ENCODE data around the gene JKAMP.
A peak's percentile ranks its signal among the peaks of the same experiment; 100 is the strongest.
"Not testable (repeated sequence)": the region's sequence is repeated elsewhere in the genome, so short reads cannot be mapped to it uniquely, and the experiment has no call there.

The JKAMP gene

GRCh38 chr14:59483819-59484638 is at the start of gene JKAMP, which contains the start of gene L3HYPDH:
Gene JKAMP (plus strand): TSS chr14:59484517. CDS start chr14:59484590, 73 bp downstream.
Gene L3HYPDH (minus strand): TSS chr14:59484408. CDS start chr14:59484316, 92 bp downstream.
- DNase-seq (ENCODE audit: low read depth in 2 of 2): peak; percentile 97 to 98

GRCh38 chr14:59435101-59435500 is 49.2 kb upstream of the JKAMP start:
- DNase-seq (ENCODE audit: low read depth in 2 of 2): no peak

- no peak for DNase-seq (ENCODE audit: low read depth in 2 of 2)
Measured at GRCh38 chr14:59435987-59436386, 48.3 kb upstream of the JKAMP start.

- no peak for DNase-seq (ENCODE audit: low read depth in 2 of 2)
Measured at GRCh38 chr14:59438195-59438647, 46.1 kb upstream of the JKAMP start.

GRCh38 chr14:59439256-59439965 is 44.9 kb upstream of the JKAMP start:
- no peak for DNase-seq (ENCODE audit: low read depth in 2 of 2)

DNA sequence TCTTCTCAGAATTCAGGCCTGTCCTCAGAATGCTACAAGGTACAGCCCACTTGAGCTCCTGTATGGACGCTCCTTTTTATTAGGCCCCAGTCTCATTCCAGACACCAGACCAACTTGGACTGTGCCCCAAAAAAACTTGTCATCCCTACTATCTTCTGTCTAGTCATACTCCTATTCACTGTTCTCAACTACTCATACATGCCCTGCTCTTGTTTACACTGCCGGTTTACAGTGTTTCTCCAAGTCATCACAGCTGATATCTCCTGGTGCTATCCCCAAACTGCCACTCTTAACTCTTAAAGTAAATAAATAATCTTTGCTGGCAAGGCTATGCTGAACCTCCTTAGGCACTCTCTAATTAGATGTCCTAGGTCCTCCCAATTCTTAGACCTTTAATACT is 35.6 kb upstream of the JKAMP start:
- not testable (repeated sequence) for DNase-seq (ENCODE audit: low read depth in 2 of 2)

- no peak for DNase-seq (ENCODE audit: low read depth in 2 of 2)
Measured at GRCh38 chr14:59450716-59451115, 33.6 kb upstream of the JKAMP start.

- no peak for DNase-seq (ENCODE audit: low read depth in 2 of 2)
Measured at GRCh38 chr14:59451849-59452248, 32.5 kb upstream of the JKAMP start.

GRCh38 chr14:59454139-59454538 is 30.2 kb upstream of the JKAMP start:
- no peak for DNase-seq (ENCODE audit: low read depth in 2 of 2)

GRCh38 chr14:59455411-59455810 is 28.9 kb upstream of the JKAMP start:
- no peak for DNase-seq (ENCODE audit: low read depth in 2 of 2)

DNA sequence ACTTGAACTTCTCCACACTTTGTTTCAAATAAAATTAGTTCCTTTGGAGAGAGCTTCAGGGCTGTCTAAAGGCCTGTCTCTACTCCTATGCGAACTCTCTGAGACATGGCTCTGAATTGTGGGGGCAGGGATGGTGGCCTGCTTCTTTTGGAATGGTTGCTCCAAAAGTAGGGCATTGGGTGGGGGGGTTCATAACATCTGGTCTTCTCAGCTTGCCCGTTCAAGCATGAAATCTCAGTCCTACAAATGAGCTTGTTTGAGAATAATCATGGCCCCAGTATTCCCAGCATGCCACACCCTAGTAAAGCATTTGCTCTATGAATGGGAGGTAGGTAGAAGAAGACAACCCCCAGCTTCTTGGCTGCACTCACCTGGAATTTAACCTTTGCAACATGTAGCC is 25.8 kb upstream of the JKAMP start:
- no peak for DNase-seq (ENCODE audit: low read depth in 2 of 2)

GRCh38 chr14:59460378-59460777 is 23.9 kb upstream of the JKAMP start:
- no peak for DNase-seq (ENCODE audit: low read depth in 2 of 2)

GRCh38 chr14:59461891-59462290 is 22.4 kb upstream of the JKAMP start:
- DNase-seq (ENCODE audit: low read depth in 2 of 2): no peak

DNA sequence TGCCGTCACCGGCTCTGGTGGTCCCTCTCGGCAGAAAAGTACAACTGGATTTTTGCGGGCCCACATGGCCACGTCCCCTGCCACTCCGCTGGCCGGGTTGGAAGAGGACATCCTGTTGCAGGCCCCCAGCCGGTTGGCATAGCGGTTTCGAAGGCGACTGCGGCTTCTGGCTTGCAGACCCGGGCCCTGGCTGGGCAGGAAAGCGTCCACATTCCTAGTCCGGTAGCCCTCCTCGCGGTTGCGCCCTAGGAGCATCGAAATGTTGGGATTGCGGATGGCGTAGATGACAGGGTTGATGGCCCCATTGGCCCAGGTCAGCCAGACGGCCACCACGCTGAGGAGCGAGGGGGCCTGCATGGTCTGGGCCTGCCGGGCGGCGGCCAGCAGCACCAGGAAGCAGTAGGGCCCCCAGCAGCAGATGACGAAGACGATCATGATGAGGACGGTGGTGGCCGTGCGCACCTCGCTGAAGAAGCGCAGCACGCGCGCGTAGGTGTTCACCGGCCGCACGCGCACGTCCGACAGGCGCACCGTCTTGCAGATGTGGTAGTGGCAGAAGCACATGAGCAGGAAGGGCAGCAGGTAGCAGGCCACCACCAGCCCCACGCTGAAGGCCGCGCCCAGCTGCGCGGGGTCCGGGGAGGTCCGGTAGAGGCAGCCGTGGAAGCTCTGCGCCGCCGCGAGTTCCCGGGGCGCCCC is 20.4 kb upstream of the JKAMP start:
- peak; percentile 24 to 28 for DNase-seq (ENCODE audit: low read depth in 2 of 2)

GRCh38 chr14:59464486-59465315 is 19.6 kb upstream of the JKAMP start:
- DNase-seq (ENCODE audit: low read depth in 2 of 2): peak; percentile 23 to 27

DNA sequence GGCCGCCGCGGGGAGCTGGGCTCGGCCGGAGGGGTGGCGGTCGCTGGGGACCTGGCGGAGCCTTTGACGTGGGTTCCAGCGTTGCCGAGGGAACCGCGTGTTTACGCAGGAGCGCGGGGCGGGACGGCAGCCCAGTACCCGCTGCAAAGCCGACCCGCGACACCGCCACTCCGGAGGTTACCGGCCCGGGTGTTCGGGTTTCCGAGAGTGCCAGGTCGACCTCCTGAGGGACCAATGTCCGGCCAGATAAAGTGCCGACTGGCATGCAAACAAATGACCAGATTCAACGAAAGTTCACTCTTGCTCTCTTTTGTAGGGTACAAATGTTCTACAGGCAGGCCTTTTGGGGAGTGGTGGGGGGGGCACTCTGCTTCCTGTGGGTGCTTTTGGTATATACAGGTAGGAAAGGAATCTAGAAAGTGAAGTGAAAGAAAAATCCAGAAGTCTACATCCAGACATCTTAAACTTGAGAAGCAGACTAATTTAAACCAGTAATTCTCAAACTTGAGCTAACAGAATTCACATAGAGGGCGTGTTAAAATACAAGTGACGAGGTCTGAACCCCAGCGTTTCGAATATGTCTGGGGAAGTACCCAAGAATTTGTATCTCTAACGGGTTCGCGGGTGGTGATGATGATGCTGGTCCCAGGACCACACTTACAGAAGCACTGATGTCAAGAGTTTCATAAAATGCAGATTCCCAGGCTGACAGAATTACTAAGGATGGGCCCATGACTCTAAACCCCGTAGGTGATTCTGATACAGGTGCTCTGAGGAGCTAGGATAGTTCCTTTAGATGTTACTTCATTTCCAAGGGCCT is 18.8 kb upstream of the JKAMP start, which contains the start of gene GPR135:
Gene GPR135 (minus strand): TSS at position 65 of the 820 bp plus-strand sequence. CDS start 154 bp downstream, outside the sequence.
- DNase-seq (ENCODE audit: low read depth in 2 of 2): peak; percentile 13 to 17

DNA sequence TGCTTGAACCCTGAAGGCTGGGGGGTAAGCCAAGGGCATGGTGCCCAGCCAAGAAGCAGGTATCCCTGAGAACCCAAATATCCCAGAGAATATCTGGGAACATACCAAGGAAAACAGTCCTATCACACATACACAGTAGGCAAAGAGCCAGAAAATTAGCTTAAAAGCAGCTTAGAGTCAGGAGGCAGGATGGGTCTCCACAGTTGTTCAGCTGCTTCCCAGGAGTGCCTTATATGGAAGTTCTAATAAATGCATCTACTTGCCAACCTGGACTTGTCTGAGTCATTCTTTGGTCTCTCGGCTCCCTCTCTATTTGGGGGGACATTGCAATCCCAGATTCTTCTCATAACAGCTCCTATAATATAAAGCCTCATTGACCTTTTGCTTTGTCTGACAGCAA is 10.1 kb upstream of the JKAMP start:
- no peak for DNase-seq (ENCODE audit: low read depth in 2 of 2)

GRCh38 chr14:59475709-59476108 is 8.6 kb upstream of the JKAMP start:
- no peak for DNase-seq (ENCODE audit: low read depth in 2 of 2)

DNA sequence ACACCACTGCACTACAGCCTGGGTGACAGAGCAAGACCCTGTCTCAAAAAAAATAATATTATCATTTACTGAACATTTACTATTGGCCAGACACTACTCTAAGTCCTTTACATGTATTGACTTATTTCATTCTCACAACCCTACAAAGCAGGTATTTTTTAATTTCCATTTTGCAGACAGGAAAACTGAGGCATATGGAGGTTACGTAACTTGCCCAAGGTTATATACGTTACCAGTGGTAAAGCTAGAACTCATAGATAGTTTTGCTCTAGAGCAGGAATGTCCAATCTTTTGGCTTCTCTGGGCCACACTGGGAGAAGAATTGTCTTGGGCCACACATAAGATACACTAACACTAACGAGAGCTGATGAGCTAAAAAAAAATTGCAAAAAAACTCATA is 5.8 kb upstream of the JKAMP start:
- DNase-seq (ENCODE audit: low read depth in 2 of 2): no peak

- DNase-seq (ENCODE audit: low read depth in 2 of 2): no peak
Measured at GRCh38 chr14:59480166-59480565, 4.2 kb upstream of the JKAMP start.

Data from stimulated activated CD8-positive, alpha-beta memory T cell treated with anti-CD3 and anti-CD28 coated beads, Interleukin-2, amount 100 ng/mL, for 48 hours (primary cell).